WERI-Rb-1 (cell line): ENCODE data around the gene RBM26.

Experiments used
- DNase-seq: peaks from one replicate; pipeline ENCODE4 v3.0.0-alpha.2; 2020
- H3K27ac ChIP-seq: fragments of 250-450 bp; sonication (Bioruptor Pico); 2 replicates; pipeline ENCODE4 v1.5.1; 2020; ENCODE audit warnings: mild to moderate bottlenecking, moderate library complexity
- H3K27me3 ChIP-seq: fragments of 250-450 bp; sonication (Bioruptor Pico); 2 replicates; pipeline ENCODE4 v1.5.1; 2021; ENCODE audit warnings: mild to moderate bottlenecking, low read depth, moderate library complexity; ENCODE audit not compliant: insufficient read depth, severe bottlenecking
- H3K36me3 ChIP-seq: fragments of 250-450 bp; sonication (Bioruptor Pico); 2 replicates; pipeline ENCODE4 v1.5.1; 2020; ENCODE audit warnings: mild to moderate bottlenecking, moderate library complexity
- H3K4me3 ChIP-seq: 2 replicates; pipeline ENCODE4 v1.5.1; 2011; ENCODE audit warnings: low read depth, mild to moderate bottlenecking, control low read depth, low read length
- H3K9me3 ChIP-seq: fragments of 250-450 bp; sonication (Bioruptor Pico); 2 replicates; pipeline ENCODE4 v1.5.1; 2021; ENCODE audit warnings: mild to moderate bottlenecking, moderate library complexity; ENCODE audit not compliant: severe bottlenecking
- TF ChIP-seq, protein P1 (sequence below): IDR thresholded peaks from 2 replicates; pipeline ENCODE4 v1.5.1; 2011; ENCODE audit warnings: low read depth, mild to moderate bottlenecking, control low read depth, inconsistent platforms, low read length

RBM26 gene

DNA sequence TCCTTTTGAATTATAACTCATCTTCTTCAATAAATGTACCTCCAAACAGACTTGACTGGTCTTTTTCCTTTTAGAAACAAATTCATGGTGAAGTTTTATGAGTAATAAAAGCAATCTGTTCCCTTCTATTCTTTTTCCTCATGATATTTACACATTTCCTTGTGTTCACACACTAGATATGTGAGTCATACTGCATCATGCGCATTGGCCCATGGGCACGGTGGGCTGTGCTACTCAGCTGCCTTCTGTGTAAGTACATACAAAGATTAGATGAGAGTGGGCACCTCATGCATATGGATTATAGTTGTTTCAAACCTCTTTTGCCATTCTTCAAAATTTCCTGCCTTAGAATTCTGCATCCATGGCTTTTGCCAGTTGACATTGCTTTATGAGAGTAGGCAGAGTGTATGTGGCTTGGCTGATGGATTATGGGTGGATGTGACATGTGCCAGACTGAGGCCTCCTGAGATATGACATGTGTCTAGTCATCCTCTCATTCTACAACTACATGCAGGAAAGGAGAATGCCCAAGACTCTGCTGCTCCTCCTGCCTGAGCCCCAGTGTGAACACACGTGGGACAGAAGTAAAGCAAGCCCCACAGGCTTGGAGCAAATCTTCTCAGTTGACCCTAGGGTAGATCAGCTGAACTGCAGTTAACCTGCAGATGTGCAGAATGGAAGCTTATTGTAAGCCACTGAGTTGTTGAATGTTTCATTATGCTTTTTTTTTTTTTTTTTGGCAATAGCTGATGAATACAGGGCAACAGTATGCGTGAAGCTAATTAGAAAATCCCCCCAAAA, 109.9 kb downstream of the RBM26 start:
- no peaks in the 10 kb centered on the region for H3K27me3 ChIP-seq
- H3K27ac ChIP-seq, result no peak overlapping the region
- TF ChIP-seq, protein P1, sequence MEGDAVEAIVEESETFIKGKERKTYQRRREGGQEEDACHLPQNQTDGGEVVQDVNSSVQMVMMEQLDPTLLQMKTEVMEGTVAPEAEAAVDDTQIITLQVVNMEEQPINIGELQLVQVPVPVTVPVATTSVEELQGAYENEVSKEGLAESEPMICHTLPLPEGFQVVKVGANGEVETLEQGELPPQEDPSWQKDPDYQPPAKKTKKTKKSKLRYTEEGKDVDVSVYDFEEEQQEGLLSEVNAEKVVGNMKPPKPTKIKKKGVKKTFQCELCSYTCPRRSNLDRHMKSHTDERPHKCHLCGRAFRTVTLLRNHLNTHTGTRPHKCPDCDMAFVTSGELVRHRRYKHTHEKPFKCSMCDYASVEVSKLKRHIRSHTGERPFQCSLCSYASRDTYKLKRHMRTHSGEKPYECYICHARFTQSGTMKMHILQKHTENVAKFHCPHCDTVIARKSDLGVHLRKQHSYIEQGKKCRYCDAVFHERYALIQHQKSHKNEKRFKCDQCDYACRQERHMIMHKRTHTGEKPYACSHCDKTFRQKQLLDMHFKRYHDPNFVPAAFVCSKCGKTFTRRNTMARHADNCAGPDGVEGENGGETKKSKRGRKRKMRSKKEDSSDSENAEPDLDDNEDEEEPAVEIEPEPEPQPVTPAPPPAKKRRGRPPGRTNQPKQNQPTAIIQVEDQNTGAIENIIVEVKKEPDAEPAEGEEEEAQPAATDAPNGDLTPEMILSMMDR, result no peak
- no peaks in the 10 kb centered on the region for H3K36me3 ChIP-seq
- H3K4me3 ChIP-seq, result no peak overlapping the region
- H3K9me3 ChIP-seq, result no peaks in the 10 kb centered on the region
- no peak for DNase-seq

DNA sequence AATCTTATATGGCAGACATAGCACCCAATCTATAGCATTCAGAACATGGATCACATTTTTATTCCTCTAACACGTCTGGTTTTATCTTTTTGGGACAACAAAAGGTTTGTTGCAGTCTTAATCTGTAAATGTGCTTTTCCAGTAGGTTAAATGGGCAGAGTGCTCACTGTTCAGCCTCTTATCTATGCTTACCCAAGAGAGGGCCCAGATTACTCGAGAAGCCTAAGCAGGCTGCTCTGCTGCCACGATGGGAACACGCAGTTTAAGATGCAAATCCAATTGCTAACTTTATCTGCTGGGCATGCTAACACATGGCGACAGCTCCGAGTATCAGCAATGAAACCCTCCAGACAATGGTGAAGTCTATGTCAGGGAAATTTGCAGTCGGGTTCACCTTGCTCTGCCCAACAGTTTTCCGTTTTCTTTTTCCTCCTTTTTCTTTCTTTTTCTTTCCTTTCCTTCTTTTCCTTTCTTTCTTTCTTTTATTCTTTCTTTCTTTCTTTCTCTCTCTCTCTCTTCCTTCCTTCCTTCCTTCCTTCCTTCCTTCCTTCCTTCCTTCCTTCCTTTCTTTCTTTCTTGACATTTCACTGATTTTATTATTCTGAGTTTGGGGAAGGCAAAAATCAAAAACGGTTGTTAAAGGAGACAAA, 115.3 kb downstream of the RBM26 start:
- DNase-seq, result peak; percentile 28
- TF ChIP-seq, protein P1, result no peak
- no peak overlapping the region for H3K4me3 ChIP-seq
- H3K9me3 ChIP-seq, result no peaks in the 10 kb centered on the region
- H3K27me3 ChIP-seq, result no peaks in the 10 kb centered on the region
- no peak overlapping the region for H3K27ac ChIP-seq
- H3K36me3 ChIP-seq, result no peaks in the 10 kb centered on the region

DNA sequence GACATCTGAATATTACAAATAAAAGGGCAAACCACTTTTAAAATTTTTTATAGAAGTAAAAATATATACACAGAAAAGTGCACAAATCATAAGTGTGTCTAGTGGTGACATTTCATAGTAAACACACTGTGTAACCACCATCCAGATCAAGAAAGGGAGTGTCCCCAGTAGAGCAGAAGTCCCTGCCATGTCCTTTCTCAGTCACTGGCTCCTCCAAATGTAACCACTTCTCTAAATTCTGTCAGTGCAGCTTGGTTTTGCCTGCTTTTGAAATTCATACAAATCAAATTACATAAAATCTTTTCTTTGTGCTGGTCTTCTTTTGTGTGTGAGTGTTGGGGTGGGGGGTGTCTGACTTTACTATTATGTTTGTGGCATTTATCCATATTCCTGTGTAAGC, 116.5 kb downstream of the RBM26 start:
- H3K9me3 ChIP-seq, result no peaks in the 10 kb centered on the region
- no peak overlapping the region for H3K4me3 ChIP-seq
- DNase-seq, result no peak
- no peaks in the 10 kb centered on the region for H3K36me3 ChIP-seq
- H3K27ac ChIP-seq, result no peak overlapping the region
- TF ChIP-seq, protein P1, result no peak
- H3K27me3 ChIP-seq, result no peaks in the 10 kb centered on the region

DNA sequence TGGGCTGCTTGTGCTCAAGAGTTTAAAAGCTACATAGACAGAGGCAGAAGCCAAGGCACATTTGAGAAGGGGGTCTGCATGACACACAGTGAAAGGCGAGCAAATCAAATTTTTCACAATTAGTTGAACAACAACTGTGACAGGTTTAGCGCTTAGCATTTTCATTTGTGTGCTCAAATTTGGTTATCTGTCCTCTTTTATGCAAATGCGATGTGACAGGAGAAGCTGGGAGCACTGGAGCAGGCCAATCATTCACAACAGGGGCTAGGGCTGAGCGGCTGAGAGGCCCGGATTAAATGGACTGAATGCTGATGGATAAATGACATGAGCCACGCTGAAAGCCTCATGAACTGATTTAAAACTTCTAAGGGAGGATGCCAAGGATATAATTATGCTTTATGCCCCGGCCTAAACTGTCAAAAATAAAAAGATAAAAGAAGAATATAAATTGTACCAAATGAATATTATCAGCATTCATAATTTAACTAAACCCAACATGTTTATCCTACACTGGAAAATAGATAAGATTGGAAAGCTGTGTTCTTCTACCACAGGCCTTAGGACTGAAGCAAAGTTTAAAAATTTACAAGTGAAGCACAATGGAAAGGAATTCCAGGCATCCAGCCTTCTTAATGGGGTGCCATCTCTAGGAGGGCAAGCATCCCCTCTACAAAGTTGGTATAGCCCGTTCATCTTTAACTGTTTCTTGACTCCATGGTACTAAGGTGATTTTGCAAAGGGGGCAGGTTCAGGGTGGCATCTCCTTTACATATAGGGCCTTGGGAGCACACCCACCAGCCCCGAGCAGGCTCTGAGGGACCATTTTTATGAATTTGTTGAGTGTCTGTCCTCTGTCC, 117.9 kb downstream of the RBM26 start:
- no peak overlapping the region for H3K27ac ChIP-seq
- H3K4me3 ChIP-seq, result no peak overlapping the region
- TF ChIP-seq, protein P1, result no peak
- no peaks in the 10 kb centered on the region for H3K36me3 ChIP-seq
- DNase-seq, result no peak
- H3K9me3 ChIP-seq, result no peaks in the 10 kb centered on the region
- no peaks in the 10 kb centered on the region for H3K27me3 ChIP-seq

DNA sequence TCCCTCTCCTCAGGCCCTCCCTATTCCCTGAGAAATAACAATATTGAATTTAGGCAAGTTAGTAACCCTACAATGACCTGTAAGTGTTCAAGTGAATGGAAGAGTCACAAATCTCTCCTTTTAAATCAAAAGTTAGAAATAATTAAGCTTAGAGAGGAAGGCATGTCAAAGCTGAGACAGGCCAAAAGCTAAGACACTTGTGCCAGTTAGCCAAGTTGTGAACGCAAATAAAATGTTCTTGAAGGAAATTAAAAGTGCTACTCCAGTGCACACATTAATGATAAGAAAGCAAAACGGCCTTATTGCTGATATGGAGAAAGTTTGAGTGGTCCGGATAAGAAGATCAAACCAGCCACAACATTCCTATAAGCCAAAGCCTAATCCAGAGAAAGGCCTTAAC, 120.9 kb downstream of the RBM26 start:
- TF ChIP-seq, protein P1, result no peak
- no peak for DNase-seq
- Histone ChIP-seq H3K36me3 (no peaks in the 10 kb centered on the region), H3K9me3 (no peaks in the 10 kb centered on the region), H3K4me3 (no peak overlapping the region), H3K27ac (no peak overlapping the region), H3K27me3 (no peaks in the 10 kb centered on the region)
